Pancreas (tissue), 10 donors: ENCODE measurements around the gene FAM227A. TPM values are rescaled to one million over a fixed set of nuclear protein-coding genes. Genes with fewer than 3 reads are reported as not detected.

ENCODE experiments used
- ATAC-seq, 4 donors: fragments of 200-7000 bp; cut with Tn5 transposase; one replicate each; pipeline versions ENCODE4 v1.8.0 to v1.9.1; 2020; ENCODE audit warnings: mild to moderate bottlenecking in 4 of 4, moderate library complexity in 4 of 4
- DNase-seq, 6 donors: peaks; one replicate each; pipeline ENCODE4 v3.0.0-alpha.2; 2020
- FAIRE-seq: peaks from 2 replicates; lab custom pipeline; 2012; peaks lifted over from hg19 to GRCh38; lab: Jason Lieb, UNC
- H3K27ac ChIP-seq, 4 donors: fragments of 200-600 bp; sonication (generic); 1 replicate in 3 of 4; 2 replicates in 1 of 4; pipeline versions ENCODE4 v1.5.0 to v1.8.0; 2020
- H3K27me3 ChIP-seq, 4 donors: fragments of 200-600 bp; one replicate each; pipeline ENCODE4 v1.8.0; 2021
- H3K36me3 ChIP-seq, 3 donors: fragments of 200-600 bp; sonication (generic) in 1 of 3; one replicate each; pipeline versions ENCODE4 v1.5.0 to v1.8.0; 2020 to 2021
- H3K4me1 ChIP-seq, 3 donors: fragments of 200-600 bp; one replicate each; pipeline ENCODE4 v1.8.0; 2021
- H3K4me3 ChIP-seq, 4 donors: fragments of 200-600 bp; sonication (generic) in 2 of 4; one replicate each; pipeline versions ENCODE4 v1.5.0 to v1.8.0; 2020 to 2021
- H3K9me3 ChIP-seq, 4 donors: fragments of 200-600 bp; one replicate each; pipeline ENCODE4 v1.8.0; 2021
- CTCF ChIP-seq, 4 donors: fragments of 200-600 bp; sonication (generic) in 3 of 4; IDR thresholded peaks; one replicate each; pipeline versions ENCODE4 v1.5.0 to v1.8.0; 2021; ENCODE audit warnings: antibody characterized with exemption in 4 of 4
- WGBS, 2 donors: extraction: QIAGEN DNeasy Blood & Tissue Kit; methylation state at CpG; one replicate each; pipeline ENCODE4 v1.1.7; 2013; 5-methylcytosine and 5-hydroxymethylcytosine counted together
- intact Hi-C, 3 donors: fragments of 100-400 bp; cut with DNase I; formaldehyde crosslinking; loops; one replicate each; pipeline versions ENCODE4 v1.11.1 to v1.14.2; 2022
- polyA plus RNA-seq, 2 donors: library from polyadenylated mRNA; stranded (reverse); fragments of 200-250 nt; gene quantifications; one replicate each; pipeline ENCODE4 v1.2.3, GENCODE V29; 2013
- total RNA-seq, 6 donors: library from RNA; stranded (reverse); fragmentation: NEBNext Ultra II Directional in 4 of 6; extraction: Animal tissue kit (Norgen Biotek cat#: 25700) in 4 of 6; gene quantifications; one replicate each; pipeline versions ENCODE4 v1.2.1 to v1.2.4, GENCODE V29; 2021 to 2023
- donor health status: healthy with polysubstance abuse.
- donor health status: DM: no; HTN: no; CAD: no; lungs with moderate emphysema.
- donor health status: DM: no; HTN: no; CAD: no.
- donor health status: control.
- donor health status: control.
- donor health status: Bipolar disorder and iron deficiency.
- donor health status: DM: yes; HTN: yes; CAD: no.
- donor health status: DM: no; HTN: no; CAD: no.
- donor health status: DM: no; HTN: no; CAD: no.
- donor health status: DM: yes; HTN: yes; CAD: no.

FAM227A gene
- total and polyA plus RNA-seq, 8 donors, result 0.22 to 2.0 (median 0.76) TPM

- H3K36me3 ChIP-seq, result no peaks in the 10 kb centered on the region
- FAIRE-seq (no peak), ATAC-seq (no peak), DNase-seq (no peak)
- H3K4me3 ChIP-seq, result no peak overlapping the region
- H3K9me3 ChIP-seq, result no peaks in the 10 kb centered on the region
- no peak overlapping the region for H3K27ac ChIP-seq
- H3K4me1 ChIP-seq, result no peaks in the 10 kb centered on the region
- H3K27me3 ChIP-seq, result no peaks in the 10 kb centered on the region
- intact Hi-C loops, result no loop called here
- no peak for TF ChIP-seq CTCF (IDR thresholded peaks at IDR 0.05)
- WGBS, 2 donors, result 47 to 66% methylated on average over 3 of the region's 3 CpGs
Measured at GRCh38 chr22:38638728-38639127, 17.5 kb downstream of the FAM227A start.

- DNase-seq (no peak), FAIRE-seq (no peak), ATAC-seq (no peak)
- WGBS, 2 donors, result 90 to 94% methylated on average over 2 of the region's 2 CpGs
- Histone ChIP-seq H3K4me3 (no peak overlapping the region), H3K27me3 (no peaks in the 10 kb centered on the region), H3K27ac (no peak overlapping the region), H3K36me3 (no peaks in the 10 kb centered on the region), H3K4me1 (no peaks in the 10 kb centered on the region), H3K9me3 (no peaks in the 10 kb centered on the region)
- TF ChIP-seq CTCF (IDR thresholded peaks at IDR 0.05), result no peak
- intact Hi-C loops, result no loop called here
Measured at GRCh38 chr22:38638216-38638615, 18.0 kb downstream of the FAM227A start.

- Histone ChIP-seq H3K27ac (no peak overlapping the region), H3K9me3 (no peaks in the 10 kb centered on the region), H3K27me3 (no peaks in the 10 kb centered on the region), H3K36me3 (no peaks in the 10 kb centered on the region), H3K4me3 (no peak overlapping the region), H3K4me1 (no peaks in the 10 kb centered on the region)
- no peak for TF ChIP-seq CTCF (IDR thresholded peaks at IDR 0.05)
- ATAC-seq (no peak), DNase-seq (no peak), FAIRE-seq (no peak)
- intact Hi-C loops, result no loop called here
- 45 to 54% methylated on average over 3 of the region's 3 CpGs for WGBS, 2 donors
Measured at GRCh38 chr22:38632528-38632927, 23.7 kb downstream of the FAM227A start.

- Histone ChIP-seq H3K27me3 (no peaks in the 10 kb centered on the region), H3K9me3 (no peaks in the 10 kb centered on the region), H3K4me1 (no peaks in the 10 kb centered on the region), H3K36me3 (no peaks in the 10 kb centered on the region), H3K27ac (no peak overlapping the region), H3K4me3 (no peak overlapping the region)
- no peak for ATAC-seq
- FAIRE-seq, result no peak
- TF ChIP-seq CTCF (IDR thresholded peaks at IDR 0.05), result no peak
- WGBS, 2 donors, result 80 to 84% methylated on average over 9 of the region's 9 CpGs
- no peak for DNase-seq
- intact Hi-C loops, result no loop called here
Measured at GRCh38 chr22:38631724-38632123, 24.5 kb downstream of the FAM227A start.

- no peaks in the 10 kb centered on the region for H3K9me3 ChIP-seq
- ATAC-seq (peak in 1 of 4 donors; percentile 29), FAIRE-seq (no peak), DNase-seq (no peak)
- no peak overlapping the region for H3K27ac ChIP-seq
- intact Hi-C loops, result no loop called here
- no peaks in the 10 kb centered on the region for H3K27me3 ChIP-seq
- no peaks in the 10 kb centered on the region for H3K36me3 ChIP-seq
- TF ChIP-seq CTCF (IDR thresholded peaks at IDR 0.05), result no peak
- no peak overlapping the region for H3K4me3 ChIP-seq
- no peaks in the 10 kb centered on the region for H3K4me1 ChIP-seq
- WGBS, 2 donors, result 80% methylated on average over 4 of the region's 4 CpGs
Measured at GRCh38 chr22:38629108-38629507, 27.1 kb downstream of the FAM227A start.
